Stimulated activated CD8-positive, alpha-beta memory T cell treated with anti-CD3 and anti-CD28 coated beads, Interleukin-7, amount 100 ng/mL, for 1 hour (primary cell): Measurements from ENCODE around the gene LIF.

Experiments used
- DNase-seq, 2 donors: peaks; one replicate each; pipeline ENCODE4 v3.0.0-alpha.2; 2020; ENCODE audit warnings: low read depth in 2 of 2

The LIF gene

GRCh38 chr22:30245985-30246813 is at the start of gene LIF:
Gene LIF (minus strand): TSS chr22:30246759. CDS start chr22:30246695, 64 bp downstream.
- DNase-seq = no peak

- DNase-seq = no peak
Measured at GRCh38 chr22:30296324-30296723, 49.8 kb upstream of the LIF start.

GRCh38 chr22:30295576-30295975 is 49.0 kb upstream of the LIF start:
- no peak for DNase-seq

GRCh38 chr22:30294830-30295229 is 48.3 kb upstream of the LIF start:
- DNase-seq = no peak

GRCh38 chr22:30294066-30294465 is 47.5 kb upstream of the LIF start:
- no peak for DNase-seq

GRCh38 chr22:30293026-30293425 is 46.5 kb upstream of the LIF start:
- no peak for DNase-seq

GRCh38 chr22:30292069-30292970 is 45.8 kb upstream of the LIF start:
- no peak for DNase-seq

GRCh38 chr22:30291058-30291892 is 44.7 kb upstream of the LIF start:
- DNase-seq = no peak

GRCh38 chr22:30290342-30291057 is 43.9 kb upstream of the LIF start:
- no peak for DNase-seq

GRCh38 chr22:30289980-30290313 is 43.4 kb upstream of the LIF start:
- DNase-seq = no peak

- DNase-seq = peak; percentile 76 to 84
Measured at GRCh38 chr22:30289141-30289979, 42.8 kb upstream of the LIF start, which contains the start of gene CASTOR1. Gene CASTOR1 (minus strand): TSS chr22:30289505. CDS start chr22:30289497, 8 bp downstream.

GRCh38 chr22:30288419-30289140 is 42.0 kb upstream of the LIF start:
- no peak for DNase-seq

- DNase-seq = peak; percentile 76 to 87
Measured at GRCh38 chr22:30287648-30288418, 41.3 kb upstream of the LIF start.

GRCh38 chr22:30286813-30287647 is 40.5 kb upstream of the LIF start:
- peak; percentile 65 to 78 for DNase-seq

GRCh38 chr22:30286331-30286730 is 39.8 kb upstream of the LIF start:
- no peak for DNase-seq

GRCh38 chr22:30285846-30286200 is 39.3 kb upstream of the LIF start:
- DNase-seq = no peak

GRCh38 chr22:30285176-30285845 is 38.8 kb upstream of the LIF start:
- DNase-seq = no peak
